Hematopoietic multipotent progenitor cell treated with erythropoietin and hydrocortisone succinate and interleukin-3 and kit ligand, for 17 days (in vitro differentiated cells): ENCODE data around the gene VAMP4.

Source experiments
- DNase-seq: peaks from one replicate; pipeline ENCODE4 v3.0.0-alpha.2; 2015; ENCODE audit warnings: low spot score

Gene VAMP4, protein sequence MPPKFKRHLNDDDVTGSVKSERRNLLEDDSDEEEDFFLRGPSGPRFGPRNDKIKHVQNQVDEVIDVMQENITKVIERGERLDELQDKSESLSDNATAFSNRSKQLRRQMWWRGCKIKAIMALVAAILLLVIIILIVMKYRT

DNA sequence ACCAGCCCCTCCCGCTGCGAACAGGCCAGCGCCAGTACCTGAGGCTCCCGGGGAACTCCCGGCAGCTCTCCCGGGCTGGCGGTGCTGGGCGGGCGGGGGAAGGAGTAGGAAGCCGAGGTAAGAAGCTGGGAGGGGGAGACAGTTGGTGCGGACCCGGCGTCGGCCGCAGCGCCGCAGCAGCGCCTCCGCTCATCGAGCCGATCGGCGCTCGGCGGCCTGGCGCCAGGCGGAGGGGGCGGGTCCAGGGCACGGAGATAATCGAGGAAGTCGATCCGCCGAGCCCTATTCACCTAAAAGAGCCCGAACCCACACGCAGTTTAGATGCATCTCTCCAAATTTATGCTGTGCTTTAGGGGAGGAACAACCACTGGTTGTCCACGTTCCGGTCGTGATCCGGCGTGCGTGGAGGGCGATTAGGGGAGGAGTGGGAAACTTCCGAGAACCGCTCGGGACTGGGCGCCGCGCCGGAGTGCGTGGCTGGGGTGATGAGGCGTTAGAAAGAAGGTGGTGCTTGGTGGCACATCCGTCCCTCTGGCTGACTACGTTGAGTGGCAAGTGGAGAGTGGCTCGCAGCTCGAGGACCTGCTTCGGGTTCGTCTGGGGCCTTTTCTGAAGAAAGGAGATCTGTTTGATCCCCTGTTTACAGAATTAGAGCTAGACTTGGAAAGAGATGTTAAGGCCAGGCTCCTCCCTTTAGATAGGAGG, at the start of gene VAMP4:
TSS of gene VAMP4 (minus strand) at position 194 of the 705 bp plus-strand sequence. CDS start 3,651 bp downstream, outside the sequence.
- DNase-seq: peak; percentile 88

DNA sequence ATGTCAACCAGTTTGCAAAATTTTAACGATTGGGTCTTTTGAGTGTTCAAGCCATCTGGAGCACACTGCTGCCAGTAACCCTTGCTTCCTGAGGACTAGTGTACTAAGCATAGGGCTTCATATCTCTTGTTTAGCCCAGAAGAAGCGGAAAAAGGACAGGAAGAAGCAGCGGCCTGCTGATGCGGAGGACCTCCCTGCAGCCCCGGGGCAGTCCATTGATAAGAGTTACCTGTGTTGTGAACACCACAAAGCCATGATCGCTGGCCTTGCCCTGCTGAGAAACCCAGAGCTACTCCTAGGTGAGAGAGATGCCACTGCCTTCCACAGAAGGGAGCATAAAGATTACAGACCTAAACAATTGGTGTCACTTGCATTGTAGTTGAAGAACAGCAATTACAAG, 48.5 kb upstream of the VAMP4 start:
- no peak for DNase-seq

DNA sequence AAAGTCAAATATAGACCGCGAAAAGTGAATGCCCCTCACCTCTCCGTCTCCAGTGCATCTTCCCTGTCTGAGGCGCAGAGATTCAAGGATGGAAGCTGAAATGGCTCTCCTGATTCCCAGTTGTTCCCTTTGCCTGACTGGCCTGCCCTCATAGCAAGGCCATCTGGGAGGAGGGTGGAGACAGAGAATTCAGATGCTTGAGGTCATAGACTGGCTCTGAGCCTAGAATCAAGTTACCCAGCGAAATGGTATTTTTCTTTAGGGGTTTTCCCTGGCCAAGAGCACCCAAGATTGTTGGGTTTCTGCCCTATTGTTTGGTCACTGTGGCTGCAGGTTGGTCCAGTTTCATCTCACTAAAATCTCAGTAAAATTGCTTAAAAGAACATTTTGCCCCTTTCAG, 46.8 kb upstream of the VAMP4 start:
- no peak for DNase-seq

DNA sequence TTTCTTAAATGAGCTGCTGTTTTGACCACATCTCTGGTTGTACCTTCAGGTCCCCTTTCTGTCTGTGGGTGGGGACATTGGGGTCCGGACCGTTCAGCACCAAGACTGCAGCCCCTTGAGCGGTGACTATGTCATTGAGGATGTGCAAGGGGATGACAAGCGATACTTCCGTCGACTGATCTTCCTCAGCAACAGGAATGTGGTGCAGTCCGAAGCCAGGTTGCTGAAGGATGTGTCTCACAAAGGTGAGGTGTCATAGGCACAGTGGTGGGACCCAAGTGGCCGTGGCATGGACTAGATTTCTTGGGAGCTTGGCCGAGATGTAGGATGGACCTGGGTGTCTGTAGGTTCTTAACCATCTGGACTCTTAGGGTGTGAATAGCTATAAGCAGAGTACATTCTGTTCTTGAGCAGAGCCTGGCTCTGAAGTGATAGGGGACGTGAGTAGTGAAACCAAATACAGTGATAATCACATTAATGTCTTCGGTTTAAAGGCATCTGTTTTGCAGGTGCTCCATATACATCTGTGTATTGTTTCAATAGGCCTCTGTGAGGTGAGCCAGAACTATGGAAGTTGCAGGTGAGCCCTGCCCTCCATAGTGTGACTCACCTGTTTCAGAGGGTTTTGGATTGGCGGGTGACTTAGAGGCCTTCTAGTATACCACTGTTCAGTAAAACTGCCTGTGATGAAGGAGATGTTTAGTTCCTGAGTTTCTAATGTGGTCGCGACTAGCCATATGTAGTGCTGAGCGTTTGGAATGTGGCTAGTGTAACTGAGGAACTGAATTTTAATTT, 46.0 kb upstream of the VAMP4 start:
- DNase-seq: no peak

DNA sequence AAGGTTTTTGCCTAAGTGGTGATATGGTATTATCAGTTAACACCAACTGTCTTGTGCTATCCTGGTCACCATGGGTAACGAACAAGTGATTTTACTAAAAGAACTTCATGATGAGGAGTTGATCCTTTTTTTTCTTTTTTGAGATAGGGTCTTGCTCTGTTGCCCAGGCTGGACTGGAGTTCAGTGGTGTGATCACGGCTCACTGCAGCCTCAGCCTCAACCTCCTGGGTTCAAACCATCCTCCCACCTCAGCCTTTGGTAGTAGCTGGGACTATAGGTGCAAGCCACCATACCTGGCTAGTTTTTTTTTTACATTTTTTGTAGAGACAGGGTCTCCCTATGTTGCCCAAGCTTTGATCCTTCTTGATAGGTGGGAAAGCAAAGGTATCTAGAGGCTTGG, 44.7 kb upstream of the VAMP4 start:
- no peak for DNase-seq

DNA sequence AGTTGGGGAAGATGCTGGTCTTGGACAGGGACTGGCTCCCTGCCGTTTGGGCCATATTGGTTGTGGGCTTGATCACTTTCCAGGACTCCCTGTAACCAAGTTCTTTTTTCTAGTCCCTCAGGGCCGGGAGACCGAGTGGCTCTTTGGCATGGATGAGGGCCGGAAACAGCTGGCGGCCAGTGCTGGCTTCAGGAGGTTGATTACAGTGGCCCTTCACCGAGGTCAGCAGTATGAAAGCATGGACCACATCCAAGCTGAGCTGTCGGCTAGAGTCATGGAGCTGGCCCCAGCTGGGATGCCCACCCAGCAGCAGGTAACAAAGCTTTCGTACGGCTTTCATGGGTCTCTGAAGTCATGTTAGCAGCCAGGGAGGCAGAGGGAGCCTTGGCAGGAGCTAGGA, 43.9 kb upstream of the VAMP4 start:
- no peak for DNase-seq

DNA sequence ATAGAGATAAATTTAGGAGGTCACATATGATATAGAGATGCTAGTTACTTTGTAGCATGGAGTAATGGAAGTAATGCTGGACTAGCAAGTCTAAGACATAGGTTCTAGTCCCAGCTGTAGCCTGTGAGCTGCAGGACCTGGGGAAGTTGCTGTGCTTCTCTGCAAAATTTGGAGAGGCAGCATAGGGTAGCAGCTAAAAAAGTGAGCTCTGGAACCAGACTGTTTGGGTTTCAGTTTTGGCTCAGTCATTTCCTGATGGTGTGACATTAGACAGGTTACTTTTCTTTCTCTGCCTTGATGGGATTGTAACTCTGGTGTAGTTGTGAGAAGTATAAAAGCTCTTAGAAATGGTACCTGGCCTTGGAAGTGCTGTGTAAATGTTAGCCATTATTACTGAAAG, 42.9 kb upstream of the VAMP4 start:
- no peak for DNase-seq

DNA sequence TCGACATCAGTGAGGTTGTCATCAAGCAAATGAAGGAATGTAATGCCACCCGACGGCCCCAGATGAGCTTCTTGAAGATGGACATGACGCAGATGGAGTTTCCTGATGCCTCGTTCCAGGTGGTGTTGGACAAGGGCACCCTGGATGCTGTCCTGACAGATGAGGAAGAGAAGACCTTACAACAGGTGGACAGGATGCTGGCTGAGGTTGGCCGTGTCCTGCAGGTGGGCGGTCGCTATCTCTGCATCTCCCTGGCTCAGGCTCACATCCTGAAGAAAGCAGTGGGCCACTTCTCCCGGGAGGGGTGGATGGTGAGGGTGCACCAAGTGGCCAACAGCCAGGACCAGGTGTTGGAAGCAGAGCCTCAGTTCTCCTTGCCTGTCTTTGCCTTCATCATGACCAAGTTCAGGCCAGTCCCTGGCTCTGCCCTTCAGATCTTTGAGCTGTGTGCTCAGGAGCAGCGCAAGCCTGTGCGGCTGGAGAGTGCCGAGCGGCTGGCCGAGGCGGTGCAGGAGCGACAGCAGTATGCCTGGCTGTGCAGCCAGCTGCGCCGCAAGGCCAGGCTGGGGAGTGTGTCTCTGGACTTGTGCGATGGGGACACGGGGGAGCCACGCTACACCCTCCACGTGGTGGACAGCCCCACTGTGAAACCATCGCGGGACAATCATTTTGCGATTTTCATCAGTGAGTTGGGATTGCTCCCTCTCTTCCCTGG, 42.1 kb upstream of the VAMP4 start:
- no peak for DNase-seq

DNA sequence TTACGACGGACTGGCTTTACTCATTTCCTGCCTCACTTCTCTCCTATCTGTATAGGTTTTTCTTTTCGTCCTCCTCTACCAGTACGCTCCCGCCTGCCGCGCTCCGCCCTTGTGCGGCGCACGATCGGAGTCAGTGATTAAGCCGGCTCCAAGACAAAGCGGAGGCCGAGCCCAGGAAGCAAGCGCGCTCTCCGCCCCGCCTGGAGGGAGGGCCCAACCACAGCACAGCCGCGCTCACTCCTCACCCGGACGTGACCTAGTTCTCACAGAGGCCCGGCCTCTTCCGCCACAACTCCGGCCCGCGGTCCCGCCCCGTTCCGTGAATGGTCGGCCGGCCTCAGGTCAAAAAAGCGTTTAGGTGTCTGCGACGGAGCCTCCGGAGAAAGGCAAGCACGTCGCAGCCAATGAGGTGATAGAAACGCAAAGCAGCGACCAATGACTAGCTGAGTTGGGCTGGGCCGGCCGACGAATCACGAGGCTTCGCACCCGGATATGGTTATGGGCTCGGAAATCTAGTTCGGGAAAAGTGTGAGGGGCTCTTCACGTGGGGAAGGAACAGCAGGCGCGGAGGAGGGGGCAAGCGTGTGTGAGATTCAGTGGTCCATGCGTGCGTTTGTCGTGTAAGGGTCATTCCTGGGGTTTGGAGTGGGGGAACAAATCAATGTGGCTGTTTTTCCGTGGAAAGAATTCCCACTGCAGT, 39.5 kb upstream of the VAMP4 start, which contains the start of gene METTL13:
TSS of gene METTL13 (plus strand) at position 485 of the 700 bp plus-strand sequence. CDS start 308 bp downstream, outside the sequence.
- DNase-seq: peak; percentile 97

DNA sequence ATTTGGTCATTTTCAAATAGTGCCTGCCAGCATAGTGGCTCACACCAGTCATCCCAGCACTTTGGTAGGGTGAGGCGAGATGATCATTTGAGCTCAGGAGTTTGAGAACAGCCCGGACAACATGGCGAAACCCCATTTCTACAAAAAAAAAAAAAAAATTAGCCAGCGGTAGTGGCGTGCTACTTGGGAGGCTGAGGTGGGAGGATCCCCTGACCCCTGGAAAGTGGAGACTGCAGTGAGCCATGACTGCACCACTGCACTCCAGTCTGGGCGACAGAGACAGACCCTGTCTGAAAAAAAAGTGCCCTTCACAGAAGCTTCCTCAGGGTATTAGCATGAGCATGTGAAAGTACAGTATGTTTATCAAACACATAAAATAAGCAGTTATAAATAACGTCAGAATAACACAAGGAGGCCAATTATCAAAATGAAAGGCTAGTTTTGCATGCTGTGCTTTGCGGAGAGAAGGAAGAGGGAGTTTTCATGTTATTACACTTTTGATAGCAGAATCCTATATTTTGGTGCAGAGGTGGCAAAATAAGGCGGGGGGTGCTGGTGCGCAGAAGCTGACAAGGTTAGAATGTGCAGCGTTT, 38.8 kb upstream of the VAMP4 start:
- no peak for DNase-seq

DNA sequence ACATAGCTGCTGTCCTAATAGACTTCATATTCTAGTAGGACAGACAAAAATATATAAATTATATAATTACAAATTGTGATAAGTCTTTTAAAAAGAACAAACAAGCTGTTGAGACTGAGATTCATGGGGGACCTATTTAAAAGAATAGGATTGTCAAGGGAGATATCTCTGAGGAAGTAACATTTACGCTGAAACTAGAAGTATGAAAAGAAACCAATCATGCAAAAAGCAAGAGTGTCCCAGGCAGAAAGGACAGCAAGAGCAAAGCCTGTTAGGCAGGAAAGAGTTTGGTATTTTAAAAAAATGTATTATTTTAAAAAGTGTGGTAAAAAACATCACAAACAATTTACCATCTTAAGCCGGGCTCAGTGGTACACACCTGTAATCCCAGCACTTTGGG, 30.4 kb upstream of the VAMP4 start:
- no peak for DNase-seq

DNA sequence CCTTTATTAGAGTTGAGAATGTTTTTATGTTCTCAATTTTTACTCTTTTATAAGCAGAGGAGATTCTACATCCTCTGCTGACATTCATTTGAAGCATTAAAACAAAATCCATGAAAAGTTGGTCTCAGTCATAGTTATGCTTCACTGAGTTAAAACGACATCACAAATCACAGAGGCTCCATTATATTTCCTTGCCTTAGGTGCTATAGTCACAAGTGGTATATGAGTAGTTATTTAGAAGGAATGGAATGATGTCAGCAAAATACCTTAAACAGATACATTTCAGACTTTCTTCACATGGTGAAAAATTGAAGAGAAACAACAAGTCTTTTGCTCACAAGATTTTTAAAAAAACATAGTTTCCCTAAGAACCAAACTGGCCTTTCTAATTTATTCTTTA, 27.9 kb upstream of the VAMP4 start:
- no peak for DNase-seq

DNA sequence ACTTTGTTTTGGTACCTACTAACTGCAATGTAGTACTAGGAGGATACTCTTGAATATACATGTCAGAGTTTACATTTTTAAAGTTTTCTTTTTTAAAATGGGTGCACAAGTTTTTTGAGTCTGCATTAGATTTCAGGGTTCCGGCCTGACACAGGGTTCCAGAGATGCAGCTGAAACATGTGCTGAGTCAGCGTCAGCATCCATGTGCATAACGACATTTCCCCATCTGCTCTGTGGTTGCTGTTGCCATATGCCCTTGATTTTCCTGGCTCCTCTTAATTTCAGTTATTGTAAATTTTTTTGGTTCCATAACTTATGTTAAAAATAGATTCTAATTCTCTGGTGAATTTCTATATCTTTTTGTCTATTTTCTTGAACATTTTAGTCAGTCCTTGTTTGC, 27.3 kb upstream of the VAMP4 start:
- DNase-seq: no peak

DNA sequence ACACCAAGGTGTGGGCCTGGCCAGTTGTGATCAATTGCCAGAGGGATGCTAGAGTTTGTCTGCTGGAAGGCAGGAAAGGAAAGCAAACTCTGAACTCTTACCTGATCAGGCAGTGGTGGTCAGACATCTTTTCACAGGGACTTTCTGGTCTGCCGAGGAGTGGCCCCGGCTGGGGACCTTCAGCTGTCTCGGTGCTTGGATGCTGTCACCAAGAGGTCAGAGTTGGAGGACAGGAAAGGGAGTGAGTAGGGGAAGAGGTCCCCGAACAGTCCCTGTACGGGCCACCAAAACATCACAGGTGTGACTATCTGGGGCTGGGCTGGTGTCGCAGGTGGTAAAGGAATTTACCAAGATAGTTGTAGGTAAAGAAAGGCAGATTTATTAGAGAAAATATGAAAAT, 21.9 kb upstream of the VAMP4 start:
- no peak for DNase-seq

DNA sequence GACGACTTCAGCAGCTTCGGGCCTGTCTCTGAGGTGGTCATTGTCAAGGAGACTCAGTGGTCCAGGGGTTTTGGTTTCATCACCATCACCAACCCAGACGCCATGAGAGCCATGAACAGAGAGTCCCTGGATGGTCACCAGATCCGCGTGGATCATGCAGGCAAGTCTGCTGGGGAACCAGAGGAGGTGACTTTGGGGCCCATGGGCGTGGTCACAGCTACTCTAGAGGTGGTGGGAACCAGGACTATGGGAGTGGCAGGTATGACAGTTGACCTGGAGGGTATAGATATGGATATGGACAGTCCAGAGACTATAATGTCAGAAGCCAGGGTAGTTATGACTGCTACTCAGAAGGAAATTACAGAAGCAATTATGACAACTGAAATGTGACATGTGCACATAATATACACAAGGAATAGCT, 20.3 kb upstream of the VAMP4 start:
- DNase-seq: peak; percentile 23

DNA sequence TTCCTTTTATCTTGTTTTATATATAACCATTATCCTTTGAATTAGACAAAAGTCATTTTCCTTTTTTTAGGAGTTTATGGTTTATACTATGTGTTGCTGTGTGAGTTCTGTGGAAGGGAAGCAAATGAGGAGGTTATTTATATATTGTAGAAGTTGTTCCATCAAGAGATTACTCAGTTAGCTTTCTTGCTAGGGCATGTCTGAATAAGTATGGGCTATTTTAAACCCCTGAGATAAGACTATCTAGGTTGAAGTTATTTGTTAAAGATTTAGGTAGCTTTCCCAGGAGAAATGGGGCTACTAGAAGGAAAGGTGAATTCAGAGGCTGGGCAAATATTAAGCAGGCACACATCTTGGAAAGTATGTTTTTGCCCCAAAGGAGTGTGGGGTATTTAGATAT, 16.1 kb upstream of the VAMP4 start:
- no peak for DNase-seq

DNA sequence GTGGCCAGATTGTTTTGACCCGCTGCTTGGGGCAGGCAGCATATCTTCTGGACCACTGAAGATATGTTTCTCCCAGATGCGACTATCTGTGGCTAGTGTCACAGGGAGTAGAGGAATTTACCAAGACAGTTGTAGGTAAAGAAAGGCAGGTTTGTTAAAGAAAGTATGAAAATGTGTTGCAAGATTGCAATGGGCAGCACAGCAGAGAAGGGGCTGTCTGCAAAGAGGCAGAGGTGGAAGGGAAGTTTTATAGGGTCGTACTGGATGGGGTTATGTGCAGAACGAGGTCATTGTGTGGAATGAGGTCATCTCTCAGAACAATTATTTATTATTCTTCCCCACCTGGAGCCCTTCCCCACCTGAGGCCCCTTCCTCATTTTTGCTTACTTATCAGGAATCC, 15.0 kb upstream of the VAMP4 start:
- no peak for DNase-seq

DNA sequence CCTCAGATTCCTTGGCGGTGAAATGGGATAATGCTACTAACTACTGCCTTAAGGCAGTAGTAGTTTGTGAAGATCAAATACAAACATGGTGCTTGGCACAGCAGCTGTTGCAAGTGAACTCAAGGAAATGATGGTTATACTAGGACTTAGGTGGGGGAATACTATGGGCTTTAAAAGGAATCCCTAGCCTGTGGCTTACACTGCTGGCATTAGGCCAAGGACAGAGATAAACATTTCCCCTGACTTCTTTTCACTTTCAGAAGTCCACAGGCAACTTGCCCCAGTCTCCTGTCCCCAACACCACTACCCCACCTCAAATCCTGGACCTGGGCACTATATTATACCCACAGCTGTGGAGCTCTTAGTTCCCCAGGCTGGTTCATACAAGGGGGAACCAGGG, 13.1 kb upstream of the VAMP4 start:
- peak; percentile 60 for DNase-seq

DNA sequence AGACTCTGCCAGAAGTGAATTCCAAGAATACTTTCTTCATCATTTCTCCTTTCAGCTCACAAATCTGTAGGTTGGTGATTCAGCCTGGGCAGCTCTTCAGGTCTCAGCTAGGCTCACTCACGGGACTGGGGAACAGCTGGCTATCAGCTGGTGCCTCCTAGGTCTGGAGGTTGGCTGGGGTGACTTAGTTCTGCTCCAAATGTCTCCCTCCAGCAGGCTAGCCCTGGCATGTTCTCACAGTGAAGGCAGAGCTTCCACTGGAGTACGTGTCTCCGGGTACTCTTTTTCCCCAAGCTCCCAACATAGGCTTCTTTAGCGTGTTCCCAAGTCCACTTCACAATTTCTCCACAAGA, 12.5 kb upstream of the VAMP4 start:
- DNase-seq: no peak

DNA sequence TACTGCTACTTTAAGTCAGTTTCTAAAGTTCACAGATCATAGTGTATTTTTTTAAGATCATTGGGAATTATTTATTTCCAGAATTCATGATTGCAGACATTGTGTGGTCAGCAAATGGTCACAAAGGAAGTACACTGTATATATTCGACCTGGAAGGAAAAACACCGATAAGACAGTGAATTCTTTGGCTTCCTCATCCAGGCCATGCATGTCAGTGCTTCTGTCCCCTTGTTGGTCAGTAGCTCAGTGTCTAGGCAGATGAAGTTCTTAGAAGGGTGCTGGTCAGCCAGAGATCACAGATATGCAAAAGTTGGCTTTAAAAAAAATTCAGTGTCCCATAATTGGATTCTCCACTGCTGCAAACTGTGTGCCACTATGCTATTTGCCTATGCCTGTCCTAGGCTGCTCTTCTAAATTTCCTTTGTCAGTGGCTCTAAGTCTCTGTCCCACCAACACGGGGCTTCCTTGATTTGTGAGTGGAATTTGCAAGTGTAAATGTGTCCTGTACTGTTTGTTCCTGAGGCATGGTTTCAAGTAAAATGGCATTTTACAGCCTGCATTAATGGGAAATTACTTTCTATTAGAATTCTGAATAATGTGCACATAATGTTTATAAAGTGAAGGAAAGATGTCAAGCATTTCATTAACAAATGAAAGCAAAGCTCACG, 12.0 kb upstream of the VAMP4 start:
- DNase-seq: no peak

DNA sequence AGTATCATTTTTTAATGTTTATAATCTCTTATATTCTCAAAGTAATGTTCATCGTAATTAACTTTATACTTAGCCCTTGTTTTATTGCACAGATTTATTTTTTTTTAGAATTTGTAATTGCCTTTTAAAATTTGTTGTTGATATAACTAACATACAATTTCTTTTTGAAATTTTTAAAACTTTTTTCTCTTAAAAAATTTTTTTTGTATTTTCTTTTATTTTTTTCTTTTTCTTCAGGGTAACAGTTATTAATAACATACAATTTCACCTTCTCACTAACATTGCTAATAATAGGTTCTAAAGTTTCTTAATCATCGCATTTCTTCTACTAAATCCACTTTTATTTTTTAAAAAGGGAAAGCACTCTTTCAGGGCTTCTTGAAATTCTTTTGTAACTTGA, 11.3 kb upstream of the VAMP4 start:
- no peak for DNase-seq
